Measurements from ENCODE around the gene ASIC1. TPM values are rescaled to one million over a fixed set of nuclear protein-coding genes. Genes with fewer than 3 reads are reported as not detected.

The ASIC1 gene
- total and polyA plus RNA-seq, 2 of the 13 experiments (the other 11 are each of a cell fraction or from before 2014, with no cell fraction given), result 0.44 to 1.5 TPM

DNA sequence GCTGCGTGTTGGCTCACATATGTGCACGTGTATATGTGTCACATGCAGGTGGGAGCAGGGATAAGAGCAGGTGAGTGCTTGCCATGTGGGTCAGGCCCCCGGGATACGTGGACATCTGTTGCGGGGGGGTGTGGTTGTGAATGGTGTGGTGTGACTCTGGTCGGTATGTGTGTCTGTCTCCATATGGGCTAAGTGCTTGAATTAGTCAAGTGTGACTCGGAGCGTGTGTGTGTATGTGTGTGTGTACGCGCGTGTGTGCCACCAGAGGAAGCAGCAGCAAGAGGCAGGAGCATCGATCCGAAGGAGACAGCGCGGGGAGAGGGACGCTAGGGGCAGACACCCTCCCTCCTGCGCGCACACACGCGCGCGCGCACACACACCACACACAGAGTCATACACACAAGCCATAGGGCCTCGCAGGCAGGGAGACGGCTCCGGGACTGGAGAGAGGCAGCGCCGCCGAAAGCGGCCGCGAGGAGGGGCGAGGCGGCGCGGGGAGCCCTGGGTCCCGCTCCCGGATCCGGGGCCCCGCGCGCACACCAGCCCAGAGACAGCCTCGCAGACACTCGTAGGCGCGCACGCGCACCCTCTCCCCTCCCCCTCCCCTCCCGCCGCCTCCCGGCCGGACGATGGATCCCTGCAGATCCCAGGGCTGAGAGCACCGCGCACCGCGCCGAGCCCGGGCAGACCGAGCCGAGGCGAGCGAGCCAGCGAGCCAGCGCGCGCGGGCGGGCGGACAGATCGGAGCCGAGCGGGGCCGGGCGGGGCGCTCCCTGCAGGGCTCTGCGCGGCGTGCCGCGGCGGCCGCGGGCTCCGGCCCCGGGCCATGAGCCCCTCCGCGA is at the start of gene ASIC1 (continued):
- TF ChIP-seq MTA3 (CRISPR knock-in tag; IDR thresholded peaks at IDR 0.05), result no peak
- TF ChIP-seq POGZ (CRISPR knock-in tag; IDR thresholded peaks at IDR 0.05), result no peak
- no peak for TF ChIP-seq SP4 (CRISPR knock-in tag; IDR thresholded peaks at IDR 0.05)
- no peak for TF ChIP-seq ZNF782 (CRISPR knock-in tag; IDR thresholded peaks at IDR 0.05; ENCODE audit: borderline replicate concordance)
- TF ChIP-seq ZMYM4 (CRISPR knock-in tag; IDR thresholded peaks at IDR 0.05), result peak; percentile 10; the same call in 1 of the 2 replicates
- TF ChIP-seq, protein P1, sequence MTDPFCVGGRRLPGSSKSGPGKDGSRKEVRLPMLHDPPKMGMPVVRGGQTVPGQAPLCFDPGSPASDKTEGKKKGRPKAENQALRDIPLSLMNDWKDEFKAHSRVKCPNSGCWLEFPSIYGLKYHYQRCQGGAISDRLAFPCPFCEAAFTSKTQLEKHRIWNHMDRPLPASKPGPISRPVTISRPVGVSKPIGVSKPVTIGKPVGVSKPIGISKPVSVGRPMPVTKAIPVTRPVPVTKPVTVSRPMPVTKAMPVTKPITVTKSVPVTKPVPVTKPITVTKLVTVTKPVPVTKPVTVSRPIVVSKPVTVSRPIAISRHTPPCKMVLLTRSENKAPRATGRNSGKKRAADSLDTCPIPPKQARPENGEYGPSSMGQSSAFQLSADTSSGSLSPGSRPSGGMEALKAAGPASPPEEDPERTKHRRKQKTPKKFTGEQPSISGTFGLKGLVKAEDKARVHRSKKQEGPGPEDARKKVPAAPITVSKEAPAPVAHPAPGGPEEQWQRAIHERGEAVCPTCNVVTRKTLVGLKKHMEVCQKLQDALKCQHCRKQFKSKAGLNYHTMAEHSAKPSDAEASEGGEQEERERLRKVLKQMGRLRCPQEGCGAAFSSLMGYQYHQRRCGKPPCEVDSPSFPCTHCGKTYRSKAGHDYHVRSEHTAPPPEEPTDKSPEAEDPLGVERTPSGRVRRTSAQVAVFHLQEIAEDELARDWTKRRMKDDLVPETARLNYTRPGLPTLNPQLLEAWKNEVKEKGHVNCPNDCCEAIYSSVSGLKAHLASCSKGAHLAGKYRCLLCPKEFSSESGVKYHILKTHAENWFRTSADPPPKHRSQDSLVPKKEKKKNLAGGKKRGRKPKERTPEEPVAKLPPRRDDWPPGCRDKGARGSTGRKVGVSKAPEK (CRISPR knock-in tag; IDR thresholded peaks at IDR 0.05; ENCODE audit: borderline replicate concordance), result no peak
- TF ChIP-seq MXI1 (IDR thresholded peaks at IDR 0.05; ENCODE audit: borderline replicate concordance, low read depth, low read length), result no peak
- TF ChIP-seq SRF (IDR thresholded peaks at IDR 0.05; ENCODE audit: low read depth, low read length), result no peak
- no peak for TF ChIP-seq THYN1 (CRISPR knock-in tag; IDR thresholded peaks at IDR 0.05; ENCODE audit: borderline replicate concordance, low read depth)
- no peak for TF ChIP-seq ZNF788 (CRISPR knock-in tag; IDR thresholded peaks at IDR 0.05; ENCODE audit: borderline replicate concordance)
- no peak for TF ChIP-seq FOXK2 (IDR thresholded peaks at IDR 0.05)
- no peak for TF ChIP-seq TP53 (CRISPR knock-in tag; conservative IDR thresholded peaks at IDR 0.05)
- TF ChIP-seq, protein P2, sequence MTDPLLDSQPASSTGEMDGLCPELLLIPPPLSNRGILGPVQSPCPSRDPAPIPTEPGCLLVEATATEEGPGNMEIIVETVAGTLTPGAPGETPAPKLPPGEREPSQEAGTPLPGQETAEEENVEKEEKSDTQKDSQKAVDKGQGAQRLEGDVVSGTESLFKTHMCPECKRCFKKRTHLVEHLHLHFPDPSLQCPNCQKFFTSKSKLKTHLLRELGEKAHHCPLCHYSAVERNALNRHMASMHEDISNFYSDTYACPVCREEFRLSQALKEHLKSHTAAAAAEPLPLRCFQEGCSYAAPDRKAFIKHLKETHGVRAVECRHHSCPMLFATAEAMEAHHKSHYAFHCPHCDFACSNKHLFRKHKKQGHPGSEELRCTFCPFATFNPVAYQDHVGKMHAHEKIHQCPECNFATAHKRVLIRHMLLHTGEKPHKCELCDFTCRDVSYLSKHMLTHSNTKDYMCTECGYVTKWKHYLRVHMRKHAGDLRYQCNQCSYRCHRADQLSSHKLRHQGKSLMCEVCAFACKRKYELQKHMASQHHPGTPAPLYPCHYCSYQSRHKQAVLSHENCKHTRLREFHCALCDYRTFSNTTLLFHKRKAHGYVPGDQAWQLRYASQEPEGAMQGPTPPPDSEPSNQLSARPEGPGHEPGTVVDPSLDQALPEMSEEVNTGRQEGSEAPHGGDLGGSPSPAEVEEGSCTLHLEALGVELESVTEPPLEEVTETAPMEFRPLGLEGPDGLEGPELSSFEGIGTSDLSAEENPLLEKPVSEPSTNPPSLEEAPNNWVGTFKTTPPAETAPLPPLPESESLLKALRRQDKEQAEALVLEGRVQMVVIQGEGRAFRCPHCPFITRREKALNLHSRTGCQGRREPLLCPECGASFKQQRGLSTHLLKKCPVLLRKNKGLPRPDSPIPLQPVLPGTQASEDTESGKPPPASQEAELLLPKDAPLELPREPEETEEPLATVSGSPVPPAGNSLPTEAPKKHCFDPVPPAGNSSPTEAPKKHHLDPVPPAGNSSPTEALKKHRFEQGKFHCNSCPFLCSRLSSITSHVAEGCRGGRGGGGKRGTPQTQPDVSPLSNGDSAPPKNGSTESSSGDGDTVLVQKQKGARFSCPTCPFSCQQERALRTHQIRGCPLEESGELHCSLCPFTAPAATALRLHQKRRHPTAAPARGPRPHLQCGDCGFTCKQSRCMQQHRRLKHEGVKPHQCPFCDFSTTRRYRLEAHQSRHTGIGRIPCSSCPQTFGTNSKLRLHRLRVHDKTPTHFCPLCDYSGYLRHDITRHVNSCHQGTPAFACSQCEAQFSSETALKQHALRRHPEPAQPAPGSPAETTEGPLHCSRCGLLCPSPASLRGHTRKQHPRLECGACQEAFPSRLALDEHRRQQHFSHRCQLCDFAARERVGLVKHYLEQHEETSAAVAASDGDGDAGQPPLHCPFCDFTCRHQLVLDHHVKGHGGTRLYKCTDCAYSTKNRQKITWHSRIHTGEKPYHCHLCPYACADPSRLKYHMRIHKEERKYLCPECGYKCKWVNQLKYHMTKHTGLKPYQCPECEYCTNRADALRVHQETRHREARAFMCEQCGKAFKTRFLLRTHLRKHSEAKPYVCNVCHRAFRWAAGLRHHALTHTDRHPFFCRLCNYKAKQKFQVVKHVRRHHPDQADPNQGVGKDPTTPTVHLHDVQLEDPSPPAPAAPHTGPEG (CRISPR knock-in tag; IDR thresholded peaks at IDR 0.05), result peak; percentile 93
- no peak for TF ChIP-seq TARDBP (CRISPR knock-in tag; IDR thresholded peaks at IDR 0.05)
- TF ChIP-seq ZNF660 (CRISPR knock-in tag; IDR thresholded peaks at IDR 0.05; ENCODE audit: borderline replicate concordance, low read depth), result no peak
- TF ChIP-seq, protein P3, sequence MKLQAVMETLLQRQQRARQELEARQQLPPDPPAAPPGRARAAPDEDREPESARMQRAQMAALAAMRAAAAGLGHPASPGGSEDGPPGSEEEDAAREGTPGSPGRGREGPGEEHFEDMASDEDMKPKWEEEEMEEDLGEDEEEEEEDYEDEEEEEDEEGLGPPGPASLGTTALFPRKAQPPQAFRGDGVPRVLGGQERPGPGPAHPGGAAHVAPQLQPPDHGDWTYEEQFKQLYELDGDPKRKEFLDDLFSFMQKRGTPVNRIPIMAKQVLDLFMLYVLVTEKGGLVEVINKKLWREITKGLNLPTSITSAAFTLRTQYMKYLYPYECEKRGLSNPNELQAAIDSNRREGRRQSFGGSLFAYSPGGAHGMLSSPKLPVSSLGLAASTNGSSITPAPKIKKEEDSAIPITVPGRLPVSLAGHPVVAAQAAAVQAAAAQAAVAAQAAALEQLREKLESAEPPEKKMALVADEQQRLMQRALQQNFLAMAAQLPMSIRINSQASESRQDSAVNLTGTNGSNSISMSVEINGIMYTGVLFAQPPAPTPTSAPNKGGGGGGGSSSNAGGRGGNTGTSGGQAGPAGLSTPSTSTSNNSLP (IDR thresholded peaks at IDR 0.05; ENCODE audit: low read depth, low read length), result no peak
- TF ChIP-seq FOXM1 (CRISPR knock-in tag; IDR thresholded peaks at IDR 0.05), result no peak
- no peak for TF ChIP-seq MYNN (CRISPR knock-in tag; IDR thresholded peaks at IDR 0.05; ENCODE audit: low read depth)

Measured in HepG2 (cell line).